ENCODE data around the gene UNC93A. TPM values are rescaled to one million over a fixed set of nuclear protein-coding genes. Genes with fewer than 3 reads are reported as not detected.
"Not testable (repeated sequence)": the region's sequence is repeated elsewhere in the genome, so short reads cannot be mapped to it uniquely, and the experiment has no call there.

The UNC93A gene
- total RNA-seq, 2 experiments from 2014 or later = not detected

DNA sequence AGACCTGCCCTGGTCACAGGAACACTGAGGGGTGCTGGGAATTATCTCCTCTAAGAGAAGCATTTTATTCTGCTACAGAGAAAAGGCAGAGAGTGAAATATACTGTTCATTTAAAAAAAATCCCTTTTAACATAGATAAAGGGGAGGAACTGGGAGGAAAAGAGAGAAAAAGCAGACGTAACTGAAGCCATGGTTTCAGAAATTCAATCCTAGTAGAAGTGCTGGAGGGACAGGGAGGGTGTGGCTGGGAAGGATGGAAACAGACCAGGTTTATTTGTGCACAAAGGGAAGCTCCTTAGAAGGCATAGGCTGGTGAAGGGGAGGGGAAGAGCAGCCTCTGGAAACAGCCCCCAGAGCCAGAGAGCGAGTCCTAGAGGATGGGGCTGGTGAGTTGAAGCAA, 1.8 kb upstream of the UNC93A start:
- intact Hi-C loops (cut with micrococcal nuclease) = loop anchor here (2.0 kb wide), 1 partner anchor 514 kb away; no protein-coding TSS in a partner anchor
- CTCF ChIA-PET = interaction anchor here (0.5 to 1.3 kb wide), 4 partner anchors 15 to 69 kb away, joined by 4 to 5 read pairs (median 4); no protein-coding TSS in a partner anchor
- H3K27ac Mint-ChIP-seq; DNase-seq; H3K4me1 Mint-ChIP-seq (ENCODE audit: low read depth); H3K36me3 Mint-ChIP-seq (ENCODE audit: low read depth); H3K27me3 Mint-ChIP-seq (ENCODE audit: low read depth); H3K4me3 Mint-ChIP-seq; H3K9me3 Mint-ChIP-seq: not testable (repeated sequence)

DNA sequence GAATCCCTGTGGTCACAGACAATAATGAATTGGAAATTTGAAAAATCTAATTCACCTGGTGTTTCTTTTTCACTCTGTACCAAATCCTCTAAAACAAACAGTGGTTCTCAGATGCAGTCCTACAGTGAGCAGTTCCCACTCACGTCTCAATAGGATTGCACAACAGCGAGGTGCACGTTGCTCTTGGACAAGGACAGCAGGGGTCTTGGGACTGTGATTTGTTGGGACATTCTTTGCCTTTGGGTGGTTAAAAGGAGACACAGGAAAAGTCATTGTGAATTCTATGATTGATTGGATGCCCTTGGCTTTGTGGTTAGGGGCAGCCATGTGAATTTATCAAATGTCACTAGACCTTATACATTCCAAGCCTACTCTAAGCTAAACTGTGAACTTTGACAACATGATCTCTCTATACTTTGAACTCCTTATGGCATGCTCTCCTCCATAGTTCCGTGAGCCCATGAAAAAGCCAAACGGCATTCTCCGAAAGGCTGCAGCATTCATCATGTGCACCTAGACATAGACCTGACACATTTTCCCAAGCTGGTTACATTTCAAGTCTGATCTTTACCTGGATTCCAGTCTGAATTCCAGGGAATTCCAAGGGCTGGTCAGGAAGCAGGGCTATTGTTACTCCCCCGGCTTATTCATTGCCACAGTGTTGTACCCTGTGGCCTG, 647 bp downstream of the UNC93A start:
- intact Hi-C loops (cut with micrococcal nuclease) = loop anchor here (5.0 kb wide), 1 partner anchor 109 kb away; no protein-coding TSS in a partner anchor
- DNase-seq = no peak
- no peaks in the 10 kb centered on the region for H3K27me3 Mint-ChIP-seq (ENCODE audit: low read depth)

DNA sequence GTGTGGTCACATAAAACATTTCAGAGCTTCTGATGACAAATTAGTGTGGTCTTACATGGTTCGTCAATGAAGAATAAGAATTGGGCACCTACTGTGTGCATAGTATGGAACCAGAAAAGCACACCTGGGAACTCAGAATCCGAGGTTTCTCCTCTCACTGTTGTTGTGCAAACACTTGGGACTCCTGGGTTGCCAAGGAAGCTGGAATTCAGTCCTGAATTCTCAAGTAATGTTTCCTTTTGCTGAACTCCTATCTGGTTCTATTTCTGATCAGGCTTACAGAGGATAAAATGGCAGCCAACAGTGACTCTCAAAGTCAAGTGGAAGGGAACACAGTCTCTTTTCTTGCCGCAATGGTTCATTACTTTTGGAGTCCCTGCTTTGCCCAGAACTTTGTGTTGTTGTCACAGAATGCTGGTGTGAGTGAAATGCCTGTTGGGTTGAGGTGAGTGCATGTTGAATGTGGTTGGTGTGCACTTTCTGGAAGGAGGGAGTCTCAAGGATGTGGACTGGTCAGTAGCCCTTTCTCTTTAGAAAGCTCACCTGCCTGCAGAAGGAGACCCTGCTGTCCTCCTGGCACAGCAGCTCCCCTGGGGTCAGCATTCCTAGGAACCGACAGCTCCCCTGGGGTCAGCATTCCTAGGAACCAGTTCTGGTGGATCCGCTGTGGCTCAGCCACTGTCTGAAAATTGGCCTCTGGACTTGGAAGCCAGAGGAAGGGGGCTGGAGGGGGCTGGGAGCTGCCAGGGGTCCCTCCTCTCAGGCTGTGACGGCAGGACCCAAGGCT, 1.4 kb downstream of the UNC93A start:
- no peaks in the 10 kb centered on the region for H3K9me3 Mint-ChIP-seq
- CTCF ChIA-PET = interaction anchor here (0.7 to 1.1 kb wide), 2 partner anchors 58 to 74 kb away, joined by 3 to 4 read pairs; no protein-coding TSS in a partner anchor
- no peak overlapping the region for H3K4me3 Mint-ChIP-seq
- no peak for DNase-seq
- no peaks in the 10 kb centered on the region for H3K27me3 Mint-ChIP-seq (ENCODE audit: low read depth)
- no peak overlapping the region for H3K27ac Mint-ChIP-seq
- H3K4me1 Mint-ChIP-seq (ENCODE audit: low read depth) = no peaks in the 10 kb centered on the region
- no peaks in the 10 kb centered on the region for H3K36me3 Mint-ChIP-seq (ENCODE audit: low read depth)
- intact Hi-C loops (cut with micrococcal nuclease) = loop anchor here (5.0 kb wide), 1 partner anchor 110 kb away; no protein-coding TSS in a partner anchor

More for the DNA sequence above, 647 bp downstream of the UNC93A start:
- Mint-ChIP-seq H3K9me3 (no peaks in the 10 kb centered on the region), H3K4me1 (ENCODE audit: low read depth) (no peaks in the 10 kb centered on the region), H3K27ac (no peak overlapping the region), H3K36me3 (ENCODE audit: low read depth) (no peaks in the 10 kb centered on the region), H3K4me3 (no peak overlapping the region)
- CTCF ChIA-PET = interaction anchor here (0.7 to 1.9 kb wide), 4 partner anchors 59 to 73 kb away, joined by 3 to 7 read pairs (median 4); no protein-coding TSS in a partner anchor

DNA sequence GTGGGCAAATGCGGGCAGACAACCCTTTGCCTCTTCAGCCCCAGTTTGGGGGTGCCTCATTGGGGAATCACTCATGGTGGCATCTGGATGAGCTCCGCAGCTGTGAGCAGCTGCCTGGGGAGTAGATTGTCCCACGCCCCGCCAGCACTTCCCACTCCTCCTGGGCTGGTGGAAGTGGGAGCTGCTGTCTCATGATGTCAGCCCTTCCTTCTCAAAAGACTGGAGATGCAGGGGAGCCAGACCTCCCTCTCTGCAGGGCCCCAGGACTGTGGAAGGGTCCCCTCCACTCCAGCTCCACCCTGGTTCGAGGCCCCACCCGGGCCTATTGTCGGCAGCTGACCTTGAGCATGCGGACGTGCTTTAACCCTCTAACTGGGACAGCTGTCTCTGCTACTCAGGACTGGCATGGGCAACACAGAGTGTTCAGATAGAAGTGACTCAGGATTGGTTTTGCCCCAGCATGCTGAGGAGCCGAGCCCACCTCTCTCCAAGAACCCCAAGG, 2.0 kb downstream of the UNC93A start:
- Mint-ChIP-seq H3K36me3 (ENCODE audit: low read depth) (no peaks in the 10 kb centered on the region), H3K4me3 (no peak overlapping the region), H3K4me1 (ENCODE audit: low read depth) (no peaks in the 10 kb centered on the region), H3K9me3 (no peaks in the 10 kb centered on the region), H3K27ac (no peak overlapping the region), H3K27me3 (ENCODE audit: low read depth) (no peaks in the 10 kb centered on the region)
- intact Hi-C loops (cut with micrococcal nuclease) = loop anchor here (5.0 kb wide), 1 partner anchor 111 kb away; no protein-coding TSS in a partner anchor
- no peak for DNase-seq
- CTCF ChIA-PET = interaction anchor here (0.8 kb wide), 1 partner anchor 75 kb away, joined by 4 read pairs; no protein-coding TSS in a partner anchor

- intact Hi-C loops (cut with micrococcal nuclease) = loop anchor here (5.0 kb wide), 1 partner anchor 111 kb away; no protein-coding TSS in a partner anchor
- Mint-ChIP-seq H3K4me1 (ENCODE audit: low read depth) (no peaks in the 10 kb centered on the region), H3K9me3 (no peaks in the 10 kb centered on the region), H3K27ac (no peak overlapping the region), H3K4me3 (no peak overlapping the region), H3K27me3 (ENCODE audit: low read depth) (no peaks in the 10 kb centered on the region), H3K36me3 (ENCODE audit: low read depth) (no peaks in the 10 kb centered on the region)
- no peak for DNase-seq
- CTCF ChIA-PET = interaction anchor here (0.8 kb wide), 1 partner anchor 75 kb away, joined by 4 read pairs; no protein-coding TSS in a partner anchor
These were observed 2.5 kb downstream of the UNC93A start for GRCh38 chr6:167293590-167294091.

GRCh38 chr6:167294241-167294640, 3.1 kb downstream of the UNC93A start:
- CTCF ChIA-PET = no interaction called here

GRCh38 chr6:167294651-167295494, 3.8 kb downstream of the UNC93A start:
- H3K9me3 Mint-ChIP-seq = no peaks in the 10 kb centered on the region
- no peak overlapping the region for H3K27ac Mint-ChIP-seq
- H3K4me3 Mint-ChIP-seq = no peak overlapping the region
- CTCF ChIA-PET = no interaction called here
- no peaks in the 10 kb centered on the region for H3K27me3 Mint-ChIP-seq (ENCODE audit: low read depth)
- no peak for DNase-seq
- intact Hi-C loops (cut with micrococcal nuclease) = loop anchor here (5.0 kb wide), 2 partner anchors 113 to 202 kb away; no protein-coding TSS in a partner anchor
- no peaks in the 10 kb centered on the region for H3K4me1 Mint-ChIP-seq (ENCODE audit: low read depth)
- no peaks in the 10 kb centered on the region for H3K36me3 Mint-ChIP-seq (ENCODE audit: low read depth)

More at GRCh38 chr6:167294241-167294640, 3.1 kb downstream of the UNC93A start:
- Mint-ChIP-seq H3K27me3 (ENCODE audit: low read depth) (no peaks in the 10 kb centered on the region), H3K4me1 (ENCODE audit: low read depth) (no peaks in the 10 kb centered on the region), H3K4me3 (no peak overlapping the region), H3K27ac (no peak overlapping the region), H3K36me3 (ENCODE audit: low read depth) (no peaks in the 10 kb centered on the region), H3K9me3 (no peaks in the 10 kb centered on the region)
- intact Hi-C loops (cut with micrococcal nuclease) = loop anchor here (5.0 kb wide), 1 partner anchor 112 kb away; no protein-coding TSS in a partner anchor
- DNase-seq = no peak

DNA sequence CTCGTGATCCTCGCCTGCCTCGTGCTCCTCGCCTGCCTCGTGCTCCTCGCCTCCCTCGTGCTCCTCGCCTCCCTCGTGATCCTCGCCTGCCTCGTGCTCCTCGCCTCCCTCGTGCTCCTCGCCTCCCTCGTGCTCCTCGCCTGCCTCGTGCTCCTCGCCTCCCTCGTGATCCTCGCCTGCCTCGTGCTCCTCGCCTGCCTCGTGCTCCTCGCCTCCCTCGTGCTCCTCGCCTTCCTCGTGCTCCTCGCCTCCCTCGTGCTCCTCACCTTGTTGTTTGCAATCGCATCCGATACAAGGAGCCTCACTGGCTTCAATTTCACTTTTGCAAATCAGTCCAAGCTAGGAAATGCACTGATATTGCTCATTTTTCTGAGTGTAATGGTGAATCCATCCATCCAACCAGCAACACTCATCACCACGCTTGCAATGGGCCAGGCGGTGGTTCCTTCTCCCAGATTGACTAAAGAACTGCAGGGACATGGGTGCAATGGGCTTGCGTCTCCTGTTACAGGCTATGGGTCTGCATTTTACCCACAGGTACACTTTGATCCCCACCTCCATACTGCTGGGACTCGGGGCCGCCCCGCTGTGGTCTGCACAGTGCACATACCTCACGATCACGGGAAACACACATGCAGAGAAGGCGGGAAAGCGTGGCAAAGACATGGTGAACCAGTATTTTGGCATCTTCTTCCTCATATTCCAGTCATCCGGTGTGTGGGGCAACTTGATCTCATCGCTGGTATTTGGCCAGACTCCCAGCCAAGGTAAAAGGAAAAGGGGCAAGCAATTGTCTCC, 4.6 kb downstream of the UNC93A start:
- no peaks in the 10 kb centered on the region for H3K36me3 Mint-ChIP-seq (ENCODE audit: low read depth)
- intact Hi-C loops (cut with micrococcal nuclease) = loop anchor here (5.0 kb wide), 1 partner anchor 202 kb away; no protein-coding TSS in a partner anchor
- no peaks in the 10 kb centered on the region for H3K27me3 Mint-ChIP-seq (ENCODE audit: low read depth)
- DNase-seq = no peak
- no peak overlapping the region for H3K27ac Mint-ChIP-seq
- no peaks in the 10 kb centered on the region for H3K9me3 Mint-ChIP-seq
- CTCF ChIA-PET = no interaction called here
- no peak overlapping the region for H3K4me3 Mint-ChIP-seq
- no peaks in the 10 kb centered on the region for H3K4me1 Mint-ChIP-seq (ENCODE audit: low read depth)

DNA sequence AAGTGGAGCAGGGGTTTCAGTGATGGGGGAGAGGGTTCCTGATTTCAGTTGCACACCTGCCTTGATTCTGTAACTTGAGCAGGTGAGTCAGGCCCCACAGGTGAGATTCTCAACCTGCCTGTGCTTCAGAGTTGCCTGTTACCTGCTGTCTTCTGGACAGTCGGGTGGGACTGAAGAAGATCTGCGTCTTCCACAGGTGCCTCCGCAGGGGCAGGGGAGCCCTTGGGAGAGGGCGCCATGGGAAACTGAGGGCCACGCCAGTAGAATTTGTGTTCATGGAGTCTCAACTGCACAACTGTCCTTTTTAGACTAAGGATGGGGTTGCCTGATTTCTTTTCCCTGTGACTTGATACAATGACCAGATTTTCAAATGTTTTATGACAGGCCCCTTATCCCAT, 5.2 kb downstream of the UNC93A start:
- CTCF ChIA-PET = no interaction called here
- Mint-ChIP-seq H3K36me3 (ENCODE audit: low read depth) (no peaks in the 10 kb centered on the region), H3K9me3 (no peaks in the 10 kb centered on the region), H3K27ac (no peak overlapping the region), H3K27me3 (ENCODE audit: low read depth) (no peaks in the 10 kb centered on the region), H3K4me3 (no peak overlapping the region), H3K4me1 (ENCODE audit: low read depth) (no peaks in the 10 kb centered on the region)
- DNase-seq = no peak
- intact Hi-C loops (cut with micrococcal nuclease) = loop anchor here (5.0 kb wide), 1 partner anchor 201 kb away; no protein-coding TSS in a partner anchor

- DNase-seq = no peak
- H3K4me1 Mint-ChIP-seq (ENCODE audit: low read depth) = no peaks in the 10 kb centered on the region
- H3K36me3 Mint-ChIP-seq (ENCODE audit: low read depth) = no peaks in the 10 kb centered on the region
- no peak overlapping the region for H3K27ac Mint-ChIP-seq
- CTCF ChIA-PET = no interaction called here
- intact Hi-C loops (cut with micrococcal nuclease) = loop anchor here (5.0 kb wide), 1 partner anchor 200 kb away; no protein-coding TSS in a partner anchor
- no peaks in the 10 kb centered on the region for H3K9me3 Mint-ChIP-seq
- H3K27me3 Mint-ChIP-seq (ENCODE audit: low read depth) = no peaks in the 10 kb centered on the region
- no peak overlapping the region for H3K4me3 Mint-ChIP-seq
These were observed 5.8 kb downstream of the UNC93A start for GRCh38 chr6:167296902-167297301.

DNA sequence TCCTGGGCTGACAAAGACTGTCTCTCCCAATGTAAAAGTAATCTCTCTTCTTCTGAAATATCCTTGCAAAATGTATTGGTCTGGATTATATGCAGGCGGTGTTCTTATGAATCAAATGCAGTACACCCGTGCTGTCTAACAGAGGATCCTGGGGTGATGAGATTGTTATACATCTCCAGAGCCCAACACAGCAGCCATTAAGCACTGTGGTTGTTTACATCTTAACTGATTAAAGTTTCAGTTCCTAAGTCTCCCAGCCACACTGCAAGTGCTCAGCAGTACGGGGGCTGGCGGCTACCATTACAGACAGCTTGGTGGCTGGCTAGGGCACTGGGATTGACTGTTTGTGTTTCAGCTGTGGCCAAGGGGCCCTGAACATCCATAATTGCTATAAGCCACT, 7.0 kb downstream of the UNC93A start:
- no peak overlapping the region for H3K4me3 Mint-ChIP-seq
- H3K4me1 Mint-ChIP-seq (ENCODE audit: low read depth) = no peaks in the 10 kb centered on the region
- H3K9me3 Mint-ChIP-seq = no peaks in the 10 kb centered on the region
- CTCF ChIA-PET = no interaction called here
- DNase-seq = no peak
- intact Hi-C loops (cut with micrococcal nuclease) = loop anchor here (5.0 kb wide), 1 partner anchor 199 kb away; no protein-coding TSS in a partner anchor
- H3K27ac Mint-ChIP-seq = no peak overlapping the region
- no peaks in the 10 kb centered on the region for H3K27me3 Mint-ChIP-seq (ENCODE audit: low read depth)
- H3K36me3 Mint-ChIP-seq (ENCODE audit: low read depth) = no peaks in the 10 kb centered on the region
